HFFc6 (cell line): Measurements from ENCODE around the gene WDR26. TPM values are rescaled to one million over a fixed set of nuclear protein-coding genes. Genes with fewer than 3 reads are reported as not detected.

Source experiments
- DNase-seq: peaks from one replicate; pipeline ENCODE4 v3.0.0-alpha.2; 2018
- H3K27ac Mint-ChIP-seq: 2 replicates; pipeline ENCODE4 v1.8.0; 2020; ENCODE audit warnings: mild to moderate bottlenecking, mixed read lengths
- H3K27me3 Mint-ChIP-seq: 2 replicates; pipeline ENCODE4 v1.8.0; 2021; ENCODE audit warnings: mild to moderate bottlenecking, moderate library complexity, mixed read lengths; ENCODE audit not compliant: insufficient read depth
- H3K36me3 Mint-ChIP-seq: 2 replicates; pipeline ENCODE4 v1.8.0; 2021; ENCODE audit warnings: low read depth, mixed read lengths
- H3K4me1 Mint-ChIP-seq: 2 replicates; pipeline ENCODE4 v1.8.0; 2020; ENCODE audit warnings: low read depth, mixed read lengths
- H3K4me3 Mint-ChIP-seq: 2 replicates; pipeline ENCODE4 v1.8.0; 2020; ENCODE audit warnings: mild to moderate bottlenecking, moderate library complexity, mixed read lengths
- H3K9me3 Mint-ChIP-seq: 2 replicates; pipeline ENCODE4 v1.8.0; 2020; ENCODE audit warnings: mild to moderate bottlenecking, mixed read lengths
- CTCF ChIP-seq: fragments of 200-600 bp; sonication (generic); IDR thresholded peaks from 2 replicates; pipeline ENCODE4 v1.5.0; 2021; ENCODE audit warnings: antibody characterized with exemption, mild to moderate bottlenecking
- total RNA-seq, 6 experiments: library from RNA; stranded (reverse); fragmentation: NEBNext Ultra II Directional; extraction: Animal tissue kit (Norgen Biotek cat#: 25700); gene quantifications; 2 replicates in 1 of 6; 3 replicates in 5 of 6; pipeline ENCODE4 v1.2.3, GENCODE V29; 2021

Gene WDR26
- total RNA-seq, 6 experiments from 2014 or later: 85.4 to 105 (median 90.8) TPM

- Mint-ChIP-seq H3K27me3 (peaks cover 2% of the 10 kb centered on the region; the same call in 1 of the 2 replicates), H3K36me3 (peaks cover 38% of the 10 kb centered on the region), H3K4me3 (peak overlapping the region; percentile 95), H3K9me3 (no peaks in the 10 kb centered on the region), H3K4me1 (peaks cover 71% of the 10 kb centered on the region), H3K27ac (peak overlapping the region; percentile 70)
- TF ChIP-seq CTCF: no peak
- DNase-seq: no peak
Observed at GRCh38 chr1:224433041-224433691, 1.4 kb downstream of the WDR26 start.

GRCh38 chr1:224432672-224433040 lies 1.9 kb downstream of the WDR26 start:
- TF ChIP-seq CTCF: no peak
- DNase-seq: no peak
- Mint-ChIP-seq H3K27me3 (peaks cover 2% of the 10 kb centered on the region; the same call in 1 of the 2 replicates), H3K27ac (peak overlapping the region; percentile 70), H3K36me3 (peaks cover 41% of the 10 kb centered on the region), H3K4me3 (peak overlapping the region; percentile 95), H3K9me3 (no peaks in the 10 kb centered on the region), H3K4me1 (peaks cover 77% of the 10 kb centered on the region)

GRCh38 chr1:224432146-224432545 lies 2.5 kb downstream of the WDR26 start:
- H3K4me1 Mint-ChIP-seq: peaks cover 78% of the 10 kb centered on the region

GRCh38 chr1:224431726-224432125 lies 2.9 kb downstream of the WDR26 start:
- H3K4me3 Mint-ChIP-seq: peak overlapping the region; percentile 95
- H3K9me3 Mint-ChIP-seq: no peaks in the 10 kb centered on the region
- TF ChIP-seq CTCF: no peak
- no peak for DNase-seq
- H3K4me1 Mint-ChIP-seq: peaks cover 76% of the 10 kb centered on the region
- H3K36me3 Mint-ChIP-seq: peaks cover 48% of the 10 kb centered on the region
- H3K27ac Mint-ChIP-seq: peak overlapping the region; percentile 70
- H3K27me3 Mint-ChIP-seq: peaks cover 2% of the 10 kb centered on the region; the same call in 1 of the 2 replicates

More at GRCh38 chr1:224432146-224432545, 2.5 kb downstream of the WDR26 start:
- peaks cover 2% of the 10 kb centered on the region; the same call in 1 of the 2 replicates for H3K27me3 Mint-ChIP-seq
- peak overlapping the region; percentile 95 for H3K4me3 Mint-ChIP-seq
- no peak for DNase-seq
- H3K36me3 Mint-ChIP-seq: peaks cover 46% of the 10 kb centered on the region
- no peak for TF ChIP-seq CTCF
- H3K27ac Mint-ChIP-seq: peak overlapping the region; percentile 70
- H3K9me3 Mint-ChIP-seq: no peaks in the 10 kb centered on the region

GRCh38 chr1:224430511-224431113 lies 4.0 kb downstream of the WDR26 start:
- H3K27me3 Mint-ChIP-seq: peaks cover 2% of the 10 kb centered on the region; the same call in 1 of the 2 replicates
- no peaks in the 10 kb centered on the region for H3K9me3 Mint-ChIP-seq
- peak; percentile 70 for DNase-seq
- H3K4me1 Mint-ChIP-seq: peaks cover 71% of the 10 kb centered on the region
- TF ChIP-seq CTCF: no peak
- peak overlapping the region; percentile 84 for H3K4me3 Mint-ChIP-seq
- H3K36me3 Mint-ChIP-seq: peaks cover 55% of the 10 kb centered on the region
- H3K27ac Mint-ChIP-seq: peak overlapping the region; percentile 92
